ENCODE data around the gene FNTB. TPM values are rescaled to one million over a fixed set of nuclear protein-coding genes. Genes with fewer than 3 reads are reported as not detected.

FNTB gene
- total RNA-seq, 1 donor from 2014 or later, result 16.7 TPM

DNA sequence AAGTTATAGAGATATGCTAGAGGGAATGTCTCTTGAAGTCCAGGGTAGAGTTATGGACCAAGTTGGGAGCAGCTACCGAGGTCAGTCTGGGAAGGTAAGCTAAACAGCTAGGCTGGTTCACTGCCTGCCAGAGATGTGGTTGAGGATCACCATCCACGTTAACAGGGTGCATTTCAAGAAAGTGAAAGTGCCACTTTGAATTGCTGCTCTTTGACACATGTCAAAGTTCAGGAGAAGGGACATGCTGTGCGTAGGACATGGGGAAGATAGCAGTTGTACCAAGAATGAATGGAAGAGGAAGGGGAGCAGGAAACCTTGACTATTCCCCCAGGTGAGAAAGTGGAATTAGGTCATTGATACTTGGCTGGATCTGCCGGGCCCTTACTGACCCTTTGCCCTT, 66.1 kb downstream of the FNTB start:
- no peak for DNase-seq (ENCODE audit: low spot score)

DNA sequence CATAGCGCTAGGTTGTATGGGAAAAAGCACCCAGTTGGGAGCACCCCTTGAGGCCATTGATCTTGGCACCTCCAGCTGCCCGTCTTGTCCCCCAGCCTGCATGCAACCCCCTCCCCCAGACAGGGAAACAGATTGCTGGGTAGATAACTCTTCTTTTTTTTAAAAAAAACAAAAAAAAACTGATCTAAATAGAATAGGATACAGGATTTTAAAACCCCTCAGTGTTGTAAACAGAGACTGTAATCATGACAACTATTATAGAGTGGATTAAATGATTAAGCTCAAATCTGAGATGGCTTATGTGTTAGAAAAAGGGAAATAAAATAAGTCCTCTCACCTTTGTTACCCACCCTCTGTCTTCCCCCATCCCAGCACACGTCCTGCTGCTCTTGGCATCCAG, 66.8 kb downstream of the FNTB start:
- no peak for DNase-seq (ENCODE audit: low spot score)

GRCh38 chr14:65054471-65055085, 67.9 kb downstream of the FNTB start:
- DNase-seq (ENCODE audit: low spot score), result no peak

- no peak for DNase-seq (ENCODE audit: low spot score)
Measured at GRCh38 chr14:65057695-65058094, 71.0 kb downstream of the FNTB start.

GRCh38 chr14:65062096-65063075, 75.7 kb downstream of the FNTB start:
- no peak for DNase-seq (ENCODE audit: low spot score)

DNA sequence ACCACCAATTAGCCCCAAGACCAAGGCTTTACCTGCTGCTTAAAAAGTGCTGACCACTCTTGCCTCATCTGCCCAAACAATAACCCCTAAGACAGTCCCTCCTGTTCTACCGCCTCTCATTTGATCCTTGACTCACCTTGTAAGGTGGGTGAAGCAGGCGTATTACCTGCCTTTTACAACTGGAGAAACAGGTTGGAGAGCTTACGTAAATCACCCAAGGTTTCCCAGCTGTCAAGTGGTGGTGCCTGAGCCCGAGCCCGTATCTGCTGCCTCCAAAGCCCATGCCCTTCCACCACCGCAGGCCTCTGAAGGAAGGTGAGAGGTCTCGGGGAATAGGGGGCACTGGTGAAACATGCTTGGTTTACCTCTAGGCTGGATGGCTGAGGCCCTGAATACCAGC, 79.0 kb downstream of the FNTB start:
- DNase-seq (ENCODE audit: low spot score), result no peak

GRCh38 chr14:65069874-65070413, 83.2 kb downstream of the FNTB start:
- no peak for DNase-seq (ENCODE audit: low spot score)

DNA sequence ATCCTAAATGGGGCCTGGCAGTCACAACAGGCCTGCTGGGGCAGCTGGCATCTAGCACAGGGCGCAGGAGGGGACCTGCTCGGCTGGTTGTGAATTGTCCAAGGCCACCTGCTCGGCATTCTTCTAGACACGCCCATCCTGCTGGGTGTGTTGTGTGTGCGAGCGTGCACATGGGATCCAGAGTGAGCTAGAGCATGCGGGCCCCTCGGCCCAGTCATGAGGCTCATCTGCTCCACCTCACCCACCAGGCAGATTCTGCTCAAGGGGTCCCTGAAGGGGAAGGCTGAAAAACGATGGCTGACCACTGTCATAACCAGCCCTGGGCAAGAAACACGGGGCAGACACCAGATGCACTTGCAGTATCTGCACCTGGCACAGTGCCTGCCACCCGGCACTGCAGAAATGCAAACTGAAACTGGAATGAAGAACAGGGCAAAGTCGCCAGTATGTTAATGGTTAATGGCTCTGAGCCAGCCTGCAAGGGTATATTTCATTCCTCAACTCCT, 83.8 kb downstream of the FNTB start:
- peak; percentile 85 for DNase-seq (ENCODE audit: low spot score)

DNA sequence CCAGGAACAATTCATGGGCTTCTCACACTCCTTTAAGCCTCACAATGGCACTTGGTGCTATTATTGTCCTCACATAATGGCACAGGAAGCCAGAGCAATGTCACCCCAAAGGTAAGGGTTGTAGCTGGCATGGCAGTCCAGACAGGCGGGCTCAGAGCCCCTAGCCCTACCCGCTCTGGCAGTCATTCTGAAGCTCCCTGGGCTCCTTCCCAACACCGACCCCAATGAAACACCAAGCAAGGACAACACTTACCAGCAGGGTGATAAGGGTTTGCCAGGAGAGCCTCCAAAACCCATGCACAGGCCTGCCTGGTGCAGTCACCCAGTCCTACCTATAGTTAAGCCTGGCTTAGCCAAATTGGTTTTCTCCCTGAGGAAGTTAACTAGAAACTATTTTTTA, 84.8 kb downstream of the FNTB start:
- no peak for DNase-seq (ENCODE audit: low spot score)

DNA sequence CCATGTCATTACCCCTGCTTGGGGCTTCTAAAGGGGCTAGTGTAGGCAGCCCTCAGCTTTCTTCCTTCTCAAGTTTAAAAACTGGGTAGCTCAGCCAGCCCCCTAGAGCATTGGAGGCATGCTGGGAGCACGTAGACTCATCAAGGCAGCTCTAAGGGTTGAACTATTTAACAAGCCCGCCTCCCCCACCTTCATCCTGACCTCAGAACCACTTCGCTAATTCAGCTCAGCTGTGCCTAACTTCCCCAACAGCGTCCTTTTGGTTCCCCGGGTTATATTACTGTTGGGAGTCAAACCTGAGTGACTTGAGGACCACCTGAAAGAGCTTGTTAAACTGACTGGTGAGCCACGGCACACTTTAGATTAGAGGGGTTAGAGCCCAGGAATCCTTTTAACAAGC, 85.6 kb downstream of the FNTB start:
- DNase-seq (ENCODE audit: low spot score), result no peak

DNA sequence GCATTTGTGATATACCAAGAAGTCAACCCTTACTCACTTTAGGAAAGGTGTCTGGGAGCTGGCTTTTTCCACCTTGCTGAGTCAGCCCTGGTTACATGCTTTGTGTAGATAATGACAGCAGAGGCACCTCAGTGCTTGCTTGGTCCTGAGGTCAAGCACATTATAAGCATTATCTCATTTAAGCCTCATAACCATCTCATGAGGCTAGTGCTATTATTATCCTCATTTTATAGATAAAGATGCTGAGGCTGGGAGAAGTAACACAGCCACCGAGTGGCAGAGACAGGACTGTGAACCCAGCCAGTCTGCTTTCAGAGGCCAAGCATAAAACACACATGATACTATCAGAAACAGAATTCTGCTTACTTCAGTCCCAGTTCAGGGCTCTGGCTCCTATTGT, 86.2 kb downstream of the FNTB start:
- no peak for DNase-seq (ENCODE audit: low spot score)

DNA sequence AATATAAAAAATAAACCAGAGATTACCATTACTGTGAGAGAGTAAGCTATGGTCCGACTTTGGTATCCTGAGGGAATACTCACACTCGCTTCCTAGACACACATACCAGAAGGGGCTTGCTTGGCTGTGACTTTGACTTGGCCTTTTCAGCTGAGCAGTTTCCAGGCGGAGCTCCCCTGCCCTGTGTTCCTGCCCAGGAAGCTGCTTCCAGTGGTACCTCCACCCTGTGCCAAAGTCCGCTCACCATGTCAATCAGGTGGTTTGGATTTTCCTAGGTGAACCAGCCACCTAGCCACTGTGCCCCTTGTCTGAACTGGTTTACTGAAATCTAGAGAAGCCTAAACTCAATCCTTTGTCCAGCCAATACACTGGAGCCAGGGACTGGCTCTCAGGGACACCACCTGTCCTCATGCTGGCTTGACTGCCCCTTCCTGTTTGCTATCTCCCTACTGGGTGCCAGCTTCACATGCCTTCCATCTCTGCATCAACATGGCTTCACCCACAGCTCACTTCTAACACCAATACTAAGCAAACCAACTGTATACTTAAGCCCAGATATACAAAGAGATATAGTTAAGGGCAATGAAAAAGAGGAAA, 87.0 kb downstream of the FNTB start:
- DNase-seq (ENCODE audit: low spot score), result peak; percentile 68

GRCh38 chr14:65074449-65075150, 87.9 kb downstream of the FNTB start:
- DNase-seq (ENCODE audit: low spot score), result no peak

GRCh38 chr14:65075628-65076325, 89.1 kb downstream of the FNTB start:
- no peak for DNase-seq (ENCODE audit: low spot score)

GRCh38 chr14:65077318-65077717, 90.6 kb downstream of the FNTB start:
- no peak for DNase-seq (ENCODE audit: low spot score)

DNA sequence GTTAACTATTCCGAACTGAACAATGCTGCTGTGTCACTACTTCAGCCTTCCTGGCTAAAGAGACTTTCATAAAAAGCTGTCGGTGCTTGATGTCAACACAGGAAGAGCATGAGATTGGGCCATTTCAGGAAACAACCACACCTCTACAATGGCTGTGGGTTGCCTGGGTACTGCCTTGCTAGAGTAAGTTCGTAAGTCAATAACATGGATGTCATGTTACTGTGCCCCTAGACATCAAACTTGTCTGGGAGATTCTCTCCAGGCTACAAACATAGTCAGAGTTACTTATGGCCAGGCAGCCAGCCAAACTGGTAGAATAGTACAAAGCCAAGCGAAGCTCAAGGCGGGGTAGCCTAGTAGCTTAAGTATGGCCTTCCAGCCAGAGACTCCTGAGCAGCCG, 92.5 kb downstream of the FNTB start:
- DNase-seq (ENCODE audit: low spot score), result no peak

GRCh38 chr14:65079768-65080167, 93.1 kb downstream of the FNTB start:
- DNase-seq (ENCODE audit: low spot score), result no peak

GRCh38 chr14:65080960-65081747, 94.5 kb downstream of the FNTB start:
- no peak for DNase-seq (ENCODE audit: low spot score)

DNA sequence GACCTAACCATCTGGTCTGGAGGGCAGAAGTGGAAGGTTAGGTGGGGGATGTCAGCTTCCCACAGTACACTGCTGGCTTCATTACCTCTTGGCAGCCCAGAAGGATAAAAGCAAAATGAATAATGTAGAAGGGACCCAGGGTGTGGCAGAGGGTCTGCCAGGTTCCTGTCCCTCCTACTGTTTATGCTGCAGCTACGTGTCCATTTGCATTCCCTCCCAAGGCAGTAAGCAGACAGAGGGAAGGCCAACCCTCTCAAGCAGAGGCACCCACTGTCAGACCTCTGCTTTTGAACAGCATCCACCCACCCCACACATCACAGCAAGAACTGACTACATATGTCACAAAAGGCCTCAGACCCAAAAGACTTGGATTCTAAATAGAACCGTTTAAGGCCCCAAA, 96.2 kb downstream of the FNTB start:
- DNase-seq (ENCODE audit: low spot score), result no peak
